ENCODE data around the gene SIPA1. TPM values are rescaled to one million over a fixed set of nuclear protein-coding genes. Genes with fewer than 3 reads are reported as not detected.

Gene SIPA1
- polyA plus RNA-seq, 1 experiment, result 21.6 TPM

GRCh38 chr11:65634109-65634436, 3.8 kb upstream of the SIPA1 start:
- ChIA-PET CTCF (interaction anchor here (1.0 kb wide), 1 partner anchor 19 kb away, joined by 4 read pairs; the partner anchor contains the start of gene PCNX3), POLR2A (no interaction called here)
- peaks cover 46% of the 10 kb centered on the region for H3K36me3 ChIP-seq (ENCODE audit: control insufficient read depth, insufficient read depth, low read length)
- no peaks in the 10 kb centered on the region for H3K27me3 ChIP-seq (ENCODE audit: control insufficient read depth, insufficient read depth, low read length)
- DNase-seq (ENCODE audit: low read depth), result no peak
- TF ChIP-seq CTCF (IDR thresholded peaks at IDR 0.05; ENCODE audit: insufficient read depth, low read depth, low read length), result no peak
- no peak overlapping the region for H3K4me3 ChIP-seq (ENCODE audit: low read depth, low read length)

GRCh38 chr11:65634440-65634839, 3.5 kb upstream of the SIPA1 start:
- POLR2A ChIA-PET, result no interaction called here
- no peak for TF ChIP-seq CTCF (IDR thresholded peaks at IDR 0.05; ENCODE audit: insufficient read depth, low read depth, low read length)
- Histone ChIP-seq H3K27me3 (ENCODE audit: control insufficient read depth, insufficient read depth, low read length) (no peaks in the 10 kb centered on the region), H3K36me3 (ENCODE audit: control insufficient read depth, insufficient read depth, low read length) (peaks cover 43% of the 10 kb centered on the region), H3K4me3 (ENCODE audit: low read depth, low read length) (no peak overlapping the region)
- CTCF ChIA-PET, result no interaction called here
- no peak for DNase-seq (ENCODE audit: low read depth)

GRCh38 chr11:65634905-65635731, 2.8 kb upstream of the SIPA1 start:
- H3K36me3 ChIP-seq (ENCODE audit: control insufficient read depth, insufficient read depth, low read length), result peaks cover 40% of the 10 kb centered on the region
- CTCF ChIA-PET, result interaction anchor here (1.3 to 3.2 kb wide), 2 partner anchors 9 to 11 kb away, joined by 4 to 10 read pairs; no protein-coding TSS in a partner anchor
- POLR2A ChIA-PET, result no interaction called here
- no peaks in the 10 kb centered on the region for H3K27me3 ChIP-seq (ENCODE audit: control insufficient read depth, insufficient read depth, low read length)
- no peak overlapping the region for H3K4me3 ChIP-seq (ENCODE audit: low read depth, low read length)
- no peak for DNase-seq (ENCODE audit: low read depth)
- TF ChIP-seq CTCF (IDR thresholded peaks at IDR 0.05; ENCODE audit: insufficient read depth, low read depth, low read length), result no peak

- POLR2A ChIA-PET, result no interaction called here
- H3K27me3 ChIP-seq (ENCODE audit: control insufficient read depth, insufficient read depth, low read length), result no peaks in the 10 kb centered on the region
- CTCF ChIA-PET, result interaction anchor here (0.7 to 3.2 kb wide), 4 partner anchors 10 to 31 kb away, joined by 3 to 10 read pairs (median 4); no protein-coding TSS in a partner anchor
- DNase-seq (ENCODE audit: low read depth), result no peak
- no peak overlapping the region for H3K4me3 ChIP-seq (ENCODE audit: low read depth, low read length)
- no peak for TF ChIP-seq CTCF (IDR thresholded peaks at IDR 0.05; ENCODE audit: insufficient read depth, low read depth, low read length)
- H3K36me3 ChIP-seq (ENCODE audit: control insufficient read depth, insufficient read depth, low read length), result peaks cover 38% of the 10 kb centered on the region
Measured at GRCh38 chr11:65636108-65637031, 1.5 kb upstream of the SIPA1 start.

All from BJ (cell line).